IPS-18a (cell line): Measurements from ENCODE around the gene PCYT1A.
"Not testable (repeated sequence)": the region's sequence is repeated elsewhere in the genome, so short reads cannot be mapped to it uniquely, and the experiment has no call there.

Experiments
- H3K27ac ChIP-seq: one replicate; pipeline ENCODE4 v1.5.1; 2013; ENCODE audit warnings: low read length
- H3K27me3 ChIP-seq: one replicate; pipeline ENCODE4 v1.6.1; 2013; ENCODE audit warnings: mild to moderate bottlenecking, low read length; ENCODE audit not compliant: control insufficient read depth, insufficient read depth
- H3K36me3 ChIP-seq: one replicate; pipeline ENCODE4 v1.6.1; 2013; ENCODE audit warnings: low read depth, low read length; ENCODE audit not compliant: control insufficient read depth
- H3K4me1 ChIP-seq: one replicate; pipeline ENCODE4 v1.6.1; 2013; ENCODE audit warnings: low read depth, low read length; ENCODE audit not compliant: control insufficient read depth
- H3K4me3 ChIP-seq: one replicate; pipeline ENCODE4 v1.5.1; 2013; ENCODE audit warnings: low read length
- H3K9ac ChIP-seq: one replicate; pipeline ENCODE4 v1.6.1; 2013; ENCODE audit warnings: mild to moderate bottlenecking, low read length, moderate library complexity
- H3K9me3 ChIP-seq: one replicate; pipeline ENCODE4 v1.6.1; 2013; ENCODE audit warnings: low read depth, low read length; ENCODE audit not compliant: control insufficient read depth

Gene PCYT1A

DNA sequence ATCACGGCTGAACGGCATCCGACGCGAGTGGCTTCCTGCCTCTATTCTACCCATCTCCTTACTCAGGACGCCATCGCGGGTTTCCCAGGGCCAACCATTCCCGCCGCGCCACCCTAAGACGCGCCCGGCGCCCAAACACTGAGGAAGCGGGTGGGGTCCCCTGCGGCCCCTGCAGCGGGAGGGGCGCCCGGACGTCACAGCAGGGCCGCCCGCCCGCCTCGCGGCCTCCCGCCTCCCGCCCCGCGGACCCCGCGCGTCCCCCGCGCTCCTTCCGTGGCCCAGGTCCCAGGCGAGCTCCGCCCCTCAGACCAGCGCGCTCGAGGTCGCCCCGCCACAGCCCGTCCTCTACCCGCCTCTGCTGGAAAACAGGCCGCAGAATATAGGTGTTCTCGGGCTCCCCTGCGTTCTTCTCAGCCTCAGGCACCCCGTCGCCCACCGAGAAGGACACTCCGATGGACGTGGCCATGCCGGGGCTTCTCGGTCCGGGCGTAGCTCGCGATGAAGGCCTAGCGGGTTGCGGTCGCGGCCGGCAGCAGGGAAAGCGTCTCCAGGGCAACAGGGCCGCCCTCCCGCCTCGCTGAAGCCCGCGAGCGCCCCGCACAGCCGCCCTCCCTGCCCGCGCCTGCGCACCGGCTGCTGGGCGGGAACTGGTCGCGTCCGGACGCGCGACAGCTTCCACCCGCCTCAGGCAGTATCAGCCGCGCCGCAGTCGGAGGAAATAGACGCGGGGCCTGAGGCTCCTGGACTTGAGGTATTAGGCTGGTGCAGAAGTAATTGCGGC is 30.4 kb upstream of the PCYT1A start, which contains the start of gene DYNLT2B:
TSS of gene DYNLT2B (minus strand) at position 554 of the 781 bp plus-strand sequence. CDS start at position 466, 88 bp downstream.
- Histone ChIP-seq H3K27me3 (no peaks in the 10 kb centered on the region), H3K36me3 (no peaks in the 10 kb centered on the region), H3K27ac (no peak within 1 kb of the TSS), H3K4me1 (no peaks in the 10 kb centered on the region), H3K9me3 (no peaks in the 10 kb centered on the region), H3K9ac (peak within 1 kb of the TSS; percentile 73), H3K4me3 (peak within 1 kb of the TSS; percentile 83)

DNA sequence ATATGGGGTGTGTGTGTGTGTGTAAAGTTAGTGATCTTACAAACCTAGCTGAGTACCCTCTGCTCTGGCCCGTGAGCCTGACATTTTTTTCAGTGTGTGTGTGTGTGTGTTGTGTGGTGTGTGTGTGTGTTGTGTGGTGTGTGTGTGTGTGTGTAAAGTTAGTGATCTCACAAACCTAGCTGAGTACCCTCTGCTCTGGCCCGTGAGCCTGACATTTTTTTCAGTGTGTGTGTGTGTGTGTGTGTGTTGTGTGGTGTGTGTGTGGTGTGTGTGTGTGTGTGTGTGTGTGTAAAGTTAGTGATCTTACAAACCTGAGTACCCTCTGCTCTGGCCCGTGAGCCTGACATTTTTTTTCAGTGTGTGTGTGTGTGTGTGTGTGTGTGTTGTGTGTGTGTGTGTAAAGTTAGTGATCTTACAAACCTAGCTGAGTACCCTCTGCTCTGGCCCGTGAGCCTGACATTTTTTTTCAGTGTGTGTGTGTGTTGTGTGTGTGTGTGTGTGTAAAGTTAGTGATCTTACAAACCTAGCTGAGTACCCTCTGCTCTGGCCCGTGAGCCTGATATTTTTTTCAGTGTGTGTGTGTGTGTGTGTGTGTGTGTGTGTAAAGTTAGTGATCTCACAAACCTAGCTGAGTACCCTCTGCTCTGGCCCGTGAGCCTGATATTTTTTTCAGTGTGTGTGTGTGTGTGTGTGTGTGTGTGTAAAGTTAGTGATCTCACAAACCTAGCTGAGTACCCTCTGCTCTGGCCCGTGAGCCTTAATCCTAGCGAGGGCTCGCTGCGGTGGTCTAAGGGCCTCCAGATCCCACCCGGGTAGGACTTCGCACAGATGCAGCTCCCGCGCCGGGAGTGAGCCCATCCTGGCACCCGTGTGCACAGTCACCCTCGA is 29.5 kb upstream of the PCYT1A start:
- not testable (repeated sequence) for H3K36me3 ChIP-seq, H3K27me3 ChIP-seq, H3K9me3 ChIP-seq, H3K4me1 ChIP-seq, H3K27ac ChIP-seq
- H3K9ac ChIP-seq = peak overlapping the region; percentile 73
- H3K4me3 ChIP-seq = peak overlapping the region; percentile 83

DNA sequence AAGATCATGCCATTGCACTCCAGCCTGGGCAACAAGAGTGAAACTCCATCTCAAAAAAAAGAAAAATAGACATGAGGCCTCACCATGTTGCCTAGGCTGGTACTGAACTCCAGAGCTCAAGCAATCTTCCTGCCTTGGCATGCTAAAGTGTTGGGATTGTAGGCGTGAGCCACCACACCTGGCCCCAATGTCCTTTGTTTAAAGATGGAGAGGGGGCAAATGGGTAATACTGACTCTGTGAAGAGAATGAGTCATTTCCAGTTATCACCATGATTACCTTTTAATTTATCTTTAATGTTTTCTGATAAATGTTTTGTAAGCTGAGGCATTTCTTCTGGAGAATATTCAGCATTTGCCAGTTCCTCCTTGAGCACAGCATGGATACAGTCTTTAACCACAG is 28.3 kb upstream of the PCYT1A start:
- H3K4me3 ChIP-seq = no peak overlapping the region
- no peaks in the 10 kb centered on the region for H3K4me1 ChIP-seq
- H3K9ac ChIP-seq = no peak overlapping the region
- H3K27ac ChIP-seq = no peak overlapping the region
- no peaks in the 10 kb centered on the region for H3K36me3 ChIP-seq
- H3K9me3 ChIP-seq = no peaks in the 10 kb centered on the region
- no peaks in the 10 kb centered on the region for H3K27me3 ChIP-seq

GRCh38 chr3:196314597-196314996 is 27.1 kb upstream of the PCYT1A start:
- H3K4me3 ChIP-seq = no peak overlapping the region
- no peaks in the 10 kb centered on the region for H3K36me3 ChIP-seq
- no peak overlapping the region for H3K9ac ChIP-seq
- H3K27ac ChIP-seq = no peak overlapping the region
- no peaks in the 10 kb centered on the region for H3K9me3 ChIP-seq
- no peaks in the 10 kb centered on the region for H3K27me3 ChIP-seq
- H3K4me1 ChIP-seq = no peaks in the 10 kb centered on the region

GRCh38 chr3:196314086-196314485 is 26.6 kb upstream of the PCYT1A start:
- H3K4me1 ChIP-seq, H3K9me3 ChIP-seq, H3K36me3 ChIP-seq, H3K27me3 ChIP-seq, H3K4me3 ChIP-seq, H3K27ac ChIP-seq, H3K9ac ChIP-seq: not testable (repeated sequence)

GRCh38 chr3:196302960-196303359 is 15.4 kb upstream of the PCYT1A start:
- H3K27ac ChIP-seq = not testable (repeated sequence)

GRCh38 chr3:196302551-196302950 is 15.0 kb upstream of the PCYT1A start:
- H3K9me3 ChIP-seq, H3K36me3 ChIP-seq, H3K4me1 ChIP-seq, H3K27me3 ChIP-seq, H3K27ac ChIP-seq, H3K4me3 ChIP-seq, H3K9ac ChIP-seq: not testable (repeated sequence)

More at GRCh38 chr3:196302960-196303359, 15.4 kb upstream of the PCYT1A start:
- H3K36me3 ChIP-seq, H3K9me3 ChIP-seq, H3K27me3 ChIP-seq, H3K4me3 ChIP-seq, H3K9ac ChIP-seq, H3K4me1 ChIP-seq: not testable (repeated sequence)

DNA sequence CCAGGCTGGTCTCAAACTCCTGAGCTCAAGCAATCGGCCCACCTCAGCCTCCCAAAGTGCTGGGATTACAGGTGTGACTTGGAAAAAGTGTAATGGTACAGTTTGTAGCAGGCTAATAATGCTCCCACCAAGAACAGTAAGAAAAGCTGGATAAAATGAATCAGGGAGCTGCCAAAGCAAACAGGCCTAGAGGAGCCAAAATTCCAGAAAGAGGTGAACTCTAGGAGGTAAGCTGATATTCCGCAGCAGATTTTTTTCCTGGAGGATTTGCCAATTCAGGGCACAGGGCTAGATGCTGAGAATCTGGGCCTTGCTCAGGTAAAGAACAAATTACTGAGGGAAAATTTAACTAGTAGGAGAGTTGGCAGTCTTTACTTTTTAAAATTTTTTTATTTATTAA is 11.0 kb upstream of the PCYT1A start:
- no peaks in the 10 kb centered on the region for H3K9me3 ChIP-seq

GRCh38 chr3:196292286-196292923 is 4.9 kb upstream of the PCYT1A start:
- H3K27me3 ChIP-seq = no peaks in the 10 kb centered on the region
- no peak overlapping the region for H3K27ac ChIP-seq
- no peaks in the 10 kb centered on the region for H3K36me3 ChIP-seq
- no peak overlapping the region for H3K9ac ChIP-seq
- no peak overlapping the region for H3K4me3 ChIP-seq
- H3K4me1 ChIP-seq = no peaks in the 10 kb centered on the region
- H3K9me3 ChIP-seq = no peaks in the 10 kb centered on the region

More for the DNA sequence above, 11.0 kb upstream of the PCYT1A start:
- no peaks in the 10 kb centered on the region for H3K36me3 ChIP-seq
- H3K4me3 ChIP-seq = no peak overlapping the region
- no peak overlapping the region for H3K9ac ChIP-seq
- no peaks in the 10 kb centered on the region for H3K27me3 ChIP-seq
- H3K27ac ChIP-seq = no peak overlapping the region
- H3K4me1 ChIP-seq = no peaks in the 10 kb centered on the region

GRCh38 chr3:196288141-196288460 is 575 bp upstream of the PCYT1A start:
- Histone ChIP-seq H3K27me3 (no peaks in the 10 kb centered on the region), H3K9ac (peak overlapping the region; percentile 93), H3K9me3 (no peaks in the 10 kb centered on the region), H3K4me3 (peak overlapping the region; percentile 92), H3K27ac (peak overlapping the region; percentile 82), H3K4me1 (peaks cover 7% of the 10 kb centered on the region), H3K36me3 (no peaks in the 10 kb centered on the region)

DNA sequence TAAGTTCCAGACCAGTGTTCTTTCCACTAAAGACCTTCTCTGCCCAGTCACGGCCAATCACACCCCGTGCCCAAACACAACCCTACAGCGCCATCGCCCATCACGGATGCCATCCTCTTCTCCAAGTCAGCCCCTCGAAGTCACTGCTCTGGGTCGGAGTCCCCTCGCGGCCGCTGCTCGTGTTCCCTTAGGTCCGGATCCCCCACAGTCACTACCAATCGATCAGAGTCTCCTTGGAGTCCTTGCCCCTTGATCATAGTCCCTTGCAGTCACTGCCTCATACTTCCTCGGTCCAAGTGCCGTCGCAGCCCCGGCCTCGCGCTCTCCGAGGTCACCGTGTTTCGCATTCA is 461 bp downstream of the PCYT1A start:
- H3K4me1 ChIP-seq = peaks cover 7% of the 10 kb centered on the region
- H3K27ac ChIP-seq = peak overlapping the region; percentile 61
- no peaks in the 10 kb centered on the region for H3K9me3 ChIP-seq
- H3K4me3 ChIP-seq = peak overlapping the region; percentile 92
- peak overlapping the region; percentile 93 for H3K9ac ChIP-seq
- no peaks in the 10 kb centered on the region for H3K27me3 ChIP-seq
- no peaks in the 10 kb centered on the region for H3K36me3 ChIP-seq
